Keratinocyte (primary cell): ENCODE data around the gene SH3PXD2A. TPM values are rescaled to one million over a fixed set of nuclear protein-coding genes. Genes with fewer than 3 reads are reported as not detected.

Experiments used
- DNase-seq: peaks from one replicate; pipeline ENCODE4 v3.0.0-alpha.2; 2011; ENCODE audit warnings: low read depth, missing footprints, low spot score
- FAIRE-seq: peaks from 2 replicates; lab custom pipeline; 2011; peaks lifted over from hg19 to GRCh38; lab: Jason Lieb, UNC
- H2AFZ ChIP-seq: 2 replicates; pipeline ENCODE4 v1.6.0; 2012; ENCODE audit warnings: low read length, control low read depth, inconsistent platforms; ENCODE audit not compliant: control insufficient read depth
- H3K27ac ChIP-seq: 2 replicates; pipeline ENCODE4 v1.5.1; 2011; ENCODE audit warnings: low read length; ENCODE audit not compliant: control insufficient read depth, insufficient read depth
- H3K27me3 ChIP-seq: 3 replicates; pipeline ENCODE4 v1.6.0; 2011; ENCODE audit warnings: low read length; ENCODE audit not compliant: control insufficient read depth, insufficient read depth; ENCODE audit errors: extremely low read depth
- H3K36me3 ChIP-seq, 2 experiments: 2 replicates in 1 of 2; 3 replicates in 1 of 2; pipeline ENCODE4 v1.5.1; 2011; ENCODE audit warnings: low read length in 2 of 2, mild to moderate bottlenecking in 1 of 2; ENCODE audit not compliant: control insufficient read depth in 2 of 2, insufficient read depth in 2 of 2; ENCODE audit errors: extremely low read depth in 1 of 2
- H3K4me1 ChIP-seq: 3 replicates; pipeline ENCODE4 v1.5.1; 2011; ENCODE audit warnings: low read length; ENCODE audit not compliant: control insufficient read depth, insufficient read depth; ENCODE audit errors: extremely low read depth
- H3K4me2 ChIP-seq: 3 replicates; pipeline ENCODE4 v1.6.0; 2011; ENCODE audit warnings: low read depth, low read length; ENCODE audit not compliant: control insufficient read depth, insufficient read depth; ENCODE audit errors: extremely low read depth
- H3K4me3 ChIP-seq, 3 experiments: fragments of 200-600 bp in 1 of 3; sonication (generic) in 1 of 3; 2 replicates in 2 of 3; 3 replicates in 1 of 3; pipeline ENCODE4 v1.5.1; 2011 to 2016; ENCODE audit warnings: low read length in 3 of 3, mild to moderate bottlenecking in 3 of 3, control low read depth in 2 of 3, inconsistent platforms in 1 of 3, low read depth in 1 of 3, mixed read lengths in 1 of 3, mixed run types in 1 of 3, moderate library complexity in 1 of 3; ENCODE audit not compliant: control insufficient read depth in 2 of 3, insufficient read depth in 2 of 3; ENCODE audit errors: extremely low read depth in 1 of 3
- H3K79me2 ChIP-seq: 2 replicates; pipeline ENCODE4 v1.6.0; 2012; ENCODE audit warnings: low read length; ENCODE audit not compliant: control insufficient read depth, insufficient read depth
- H3K9ac ChIP-seq: 3 replicates; pipeline ENCODE4 v1.6.0; 2011; ENCODE audit warnings: low read length; ENCODE audit not compliant: control insufficient read depth, insufficient read depth; ENCODE audit errors: extremely low read depth
- H3K9me1 ChIP-seq: 3 replicates; pipeline ENCODE4 v1.6.0; 2011; ENCODE audit warnings: low read length; ENCODE audit not compliant: control insufficient read depth, insufficient read depth; ENCODE audit errors: extremely low read depth
- H3K9me3 ChIP-seq: 2 replicates; pipeline ENCODE4 v1.5.1; 2012; ENCODE audit warnings: low read depth, low read length; ENCODE audit not compliant: control insufficient read depth
- H4K20me1 ChIP-seq: 3 replicates; pipeline ENCODE4 v1.6.0; 2011; ENCODE audit warnings: low read length; ENCODE audit not compliant: control insufficient read depth, insufficient read depth; ENCODE audit errors: extremely low read depth
- EZH2 ChIP-seq: IDR thresholded peaks from one replicate; pipeline ENCODE4 v1.6.1; 2012; ENCODE audit warnings: inconsistent platforms, mild to moderate bottlenecking, low read length, moderate library complexity
- dilution Hi-C: fragments of 300-500 bp; cut with MboI; formaldehyde crosslinking; loops from one replicate; pipeline ENCODE4 v1.7.0; 2020; ENCODE audit warnings: low sequenced_read_pairs; ENCODE audit not compliant: extremely low pct_ligation_motif_present
- polyA plus RNA-seq, 5 experiments: library from polyadenylated mRNA; depleted of rRNA in 3 of 5; stranded (reverse) in 3 of 5; stranded (forward) in 1 of 5; unstranded in 1 of 5; fragments of >200 nt; gene quantifications; 1 replicate in 1 of 5; 2 replicates in 3 of 5; 3 replicates in 1 of 5; pipeline versions ENCODE4 v1.2.1 to v1.2.3, GENCODE V29; 2011 to 2012; ENCODE audit warnings: missing spikeins in 2 of 5, low read depth in 1 of 5, low replicate concordance in 1 of 5
- TF ChIP-seq, protein P1 (sequence below), 3 experiments: IDR thresholded peaks in 1 of 3; conservative IDR thresholded peaks in 1 of 3; optimal IDR thresholded peaks in 1 of 3; 2 replicates in 2 of 3; 3 replicates in 1 of 3; pipeline versions ENCODE3 to v1.5.1; 2011; ENCODE audit warnings: low read length in 3 of 3, mild to moderate bottlenecking in 3 of 3, moderate library complexity in 2 of 3, control low read depth in 1 of 3, inconsistent platforms in 1 of 3; ENCODE audit not compliant: insufficient read depth in 2 of 3; ENCODE audit errors: extremely low read depth in 1 of 3

Gene SH3PXD2A
- polyA plus RNA-seq, 1 donor (not counting 4 experiments of a cell fraction or from before 2014, with no cell fraction given) = 33.9 TPM

DNA sequence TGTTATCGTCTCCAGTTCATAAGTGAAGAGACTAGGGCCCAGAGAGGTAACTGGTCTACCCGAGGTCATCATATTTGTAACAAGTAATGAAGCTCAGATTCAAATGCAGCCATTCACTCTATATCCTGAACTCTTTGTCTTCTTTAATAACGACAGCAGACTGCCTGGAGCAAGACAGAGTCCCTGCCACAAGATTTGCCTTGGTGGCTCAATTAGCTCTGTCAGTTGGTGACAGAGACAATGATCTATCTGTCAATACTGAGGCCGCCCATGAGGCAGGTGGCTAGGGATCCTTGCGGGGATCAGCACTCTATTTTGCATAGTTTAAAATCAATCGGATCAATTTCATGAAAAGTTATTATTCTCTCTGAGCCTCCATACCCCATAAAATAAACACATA is 43.9 kb downstream of the SH3PXD2A start:
- Histone ChIP-seq H3K4me2 (no peak overlapping the region), H2AFZ (no peak overlapping the region), H3K36me3 (peaks cover 25 to 56% of the 10 kb centered on the region in 2 experiments), H3K27ac (no peak overlapping the region), H3K4me1 (peaks cover 7% of the 10 kb centered on the region), H4K20me1 (peaks cover 25% of the 10 kb centered on the region), H3K79me2 (peaks cover 98% of the 10 kb centered on the region), H3K4me3 (no peak overlapping the region), H3K27me3 (no peaks in the 10 kb centered on the region), H3K9me3 (no peaks in the 10 kb centered on the region), H3K9me1 (peaks cover 5% of the 10 kb centered on the region), H3K9ac (no peak overlapping the region)
- DNase-seq (no peak), FAIRE-seq (no peak)
- dilution Hi-C loops = no loop called here
- TF ChIP-seq, protein P1, sequence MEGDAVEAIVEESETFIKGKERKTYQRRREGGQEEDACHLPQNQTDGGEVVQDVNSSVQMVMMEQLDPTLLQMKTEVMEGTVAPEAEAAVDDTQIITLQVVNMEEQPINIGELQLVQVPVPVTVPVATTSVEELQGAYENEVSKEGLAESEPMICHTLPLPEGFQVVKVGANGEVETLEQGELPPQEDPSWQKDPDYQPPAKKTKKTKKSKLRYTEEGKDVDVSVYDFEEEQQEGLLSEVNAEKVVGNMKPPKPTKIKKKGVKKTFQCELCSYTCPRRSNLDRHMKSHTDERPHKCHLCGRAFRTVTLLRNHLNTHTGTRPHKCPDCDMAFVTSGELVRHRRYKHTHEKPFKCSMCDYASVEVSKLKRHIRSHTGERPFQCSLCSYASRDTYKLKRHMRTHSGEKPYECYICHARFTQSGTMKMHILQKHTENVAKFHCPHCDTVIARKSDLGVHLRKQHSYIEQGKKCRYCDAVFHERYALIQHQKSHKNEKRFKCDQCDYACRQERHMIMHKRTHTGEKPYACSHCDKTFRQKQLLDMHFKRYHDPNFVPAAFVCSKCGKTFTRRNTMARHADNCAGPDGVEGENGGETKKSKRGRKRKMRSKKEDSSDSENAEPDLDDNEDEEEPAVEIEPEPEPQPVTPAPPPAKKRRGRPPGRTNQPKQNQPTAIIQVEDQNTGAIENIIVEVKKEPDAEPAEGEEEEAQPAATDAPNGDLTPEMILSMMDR (optimal IDR thresholded peaks at IDR 0.05 in 1 of 3, IDR thresholded peaks at IDR 0.05 in 1 of 3, conservative IDR thresholded peaks at IDR 0.05 in 1 of 3; ENCODE audit: extremely low read depth in 1 of 3, insufficient read depth in 2 of 3, low read length in 3 of 3) = no peak
- no peak for TF ChIP-seq EZH2

DNA sequence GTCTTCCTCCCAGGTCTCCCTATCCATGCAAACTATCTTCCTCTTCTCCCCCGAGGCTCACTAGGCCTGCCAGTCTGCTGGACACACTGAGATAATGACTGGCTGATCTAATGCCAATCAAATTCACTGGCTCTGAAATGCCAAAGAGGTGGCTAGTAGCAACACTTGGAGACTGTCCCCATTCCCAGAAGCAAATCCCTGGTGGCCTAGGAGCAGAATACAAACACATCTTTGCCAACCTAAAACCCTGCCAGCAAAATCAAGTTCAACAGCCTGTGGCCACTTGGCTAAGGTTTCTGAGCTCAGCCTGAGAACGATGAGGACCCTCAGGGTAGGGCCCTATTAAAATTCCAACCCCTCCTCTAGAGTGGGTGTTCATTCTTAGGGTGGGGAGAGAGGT is 46.6 kb downstream of the SH3PXD2A start:
- H3K4me3 ChIP-seq = no peak overlapping the region
- no peaks in the 10 kb centered on the region for H3K9me3 ChIP-seq
- peaks cover 94% of the 10 kb centered on the region for H3K79me2 ChIP-seq
- no peak overlapping the region for H3K27ac ChIP-seq
- TF ChIP-seq, protein P1 (optimal IDR thresholded peaks at IDR 0.05 in 1 of 3, IDR thresholded peaks at IDR 0.05 in 1 of 3, conservative IDR thresholded peaks at IDR 0.05 in 1 of 3; ENCODE audit: extremely low read depth in 1 of 3, insufficient read depth in 2 of 3, low read length in 3 of 3) = no peak
- TF ChIP-seq EZH2 = no peak
- DNase-seq (no peak), FAIRE-seq (no peak)
- H3K27me3 ChIP-seq = no peaks in the 10 kb centered on the region
- H3K36me3 ChIP-seq = peaks cover 25 to 49% of the 10 kb centered on the region in 2 experiments
- dilution Hi-C loops = no loop called here
- H3K4me1 ChIP-seq = peaks cover 24% of the 10 kb centered on the region
- peaks cover 7% of the 10 kb centered on the region for H3K9me1 ChIP-seq
- no peak overlapping the region for H3K9ac ChIP-seq
- no peak overlapping the region for H2AFZ ChIP-seq
- peaks cover 19% of the 10 kb centered on the region for H4K20me1 ChIP-seq
- H3K4me2 ChIP-seq = no peak overlapping the region
